GM12878 (cell line): ENCODE measurements around the gene FAM219A.

Experiments used
- ASH2L ChIP-seq: fragments of 300-600, 200-600 bp; sonication (generic); IDR thresholded peaks from 2 replicates; pipeline ENCODE4 v1.6.1; 2017; ENCODE audit warnings: low read depth, mild to moderate bottlenecking, borderline replicate concordance
- CREB1 ChIP-seq: IDR thresholded peaks from 2 replicates; pipeline ENCODE4 v1.6.1; 2012; ENCODE audit warnings: low read depth, mild to moderate bottlenecking, inconsistent platforms
- DPF2 ChIP-seq: fragments of 450-650 bp; IDR thresholded peaks from 2 replicates; pipeline ENCODE4 v1.6.1; 2017; ENCODE audit warnings: mild to moderate bottlenecking
- EZH2 ChIP-seq: IDR thresholded peaks from 2 replicates; pipeline ENCODE4 v1.6.1; 2012; ENCODE audit warnings: low read depth, mild to moderate bottlenecking, control low read depth, inconsistent platforms, low read length, borderline replicate concordance; ENCODE audit not compliant: control insufficient read depth
- GABPA ChIP-seq: IDR thresholded peaks from 2 replicates; pipeline ENCODE4 v1.6.1; 2014; ENCODE audit warnings: antibody characterized with exemption, low read depth, mild to moderate bottlenecking, inconsistent platforms
- POLR2A ChIP-seq: IDR thresholded peaks from 2 replicates; pipeline ENCODE4 v1.6.1; 2011; ENCODE audit warnings: low read depth, mild to moderate bottlenecking, low read length
- SREBF2 ChIP-seq: IDR thresholded peaks from 2 replicates; pipeline ENCODE4 v1.6.1; 2012; ENCODE audit warnings: mild to moderate bottlenecking, low read length
- TCF12 ChIP-seq: IDR thresholded peaks from 2 replicates; pipeline ENCODE4 v1.6.1; 2011; ENCODE audit warnings: low read depth, mild to moderate bottlenecking, low read length

GRCh38 chr9:34452568-34452967, 5.8 kb downstream of the FAM219A start:
- no peak for TF ChIP-seq EZH2
- TF ChIP-seq TCF12 = no peak
- TF ChIP-seq GABPA = no peak
- no peak for TF ChIP-seq SREBF2
- TF ChIP-seq DPF2 = no peak
- TF ChIP-seq CREB1 = no peak
- no peak for TF ChIP-seq ASH2L
- TF ChIP-seq POLR2A = no peak
